ENCODE results near the gene MMAA.
"Not testable (repeated sequence)": the region's sequence is repeated elsewhere in the genome, so short reads cannot be mapped to it uniquely, and the experiment has no call there.

The MMAA gene

GRCh38 chr4:145618210-145618931, 814 bp upstream of the MMAA start:
- no peaks in the 10 kb centered on the region for H3K27me3 Mint-ChIP-seq
- peaks cover 24% of the 10 kb centered on the region for H3K4me1 Mint-ChIP-seq (ENCODE audit: low read depth)
- no peaks in the 10 kb centered on the region for H3K9me3 Mint-ChIP-seq
- peak overlapping the region; percentile 97 for H3K4me3 Mint-ChIP-seq
- peaks cover 20% of the 10 kb centered on the region for H3K36me3 Mint-ChIP-seq (ENCODE audit: low read depth)
- intact Hi-C loops (cut with micrococcal nuclease): loop anchor here (2.0 kb wide), 3 partner anchors 114 to 520 kb away; partner anchors contain the start of genes ABCE1 and ANAPC10
- peak overlapping the region; percentile 99 for H3K27ac Mint-ChIP-seq

- H3K36me3 Mint-ChIP-seq (ENCODE audit: low read depth): peaks cover 20% of the 10 kb centered on the region
- peaks cover 23% of the 10 kb centered on the region for H3K4me1 Mint-ChIP-seq (ENCODE audit: low read depth)
- intact Hi-C loops (cut with micrococcal nuclease): loop anchor here (2.0 kb wide), 3 partner anchors 113 to 521 kb away; partner anchors contain the start of genes ABCE1 and ANAPC10
- H3K4me3 Mint-ChIP-seq: peak overlapping the region; percentile 97
- no peaks in the 10 kb centered on the region for H3K9me3 Mint-ChIP-seq
- no peaks in the 10 kb centered on the region for H3K27me3 Mint-ChIP-seq
- H3K27ac Mint-ChIP-seq: peak overlapping the region; percentile 99
Observed at GRCh38 chr4:145619639-145619996, 433 bp downstream of the MMAA start.

- H3K4me3 Mint-ChIP-seq, H3K9me3 Mint-ChIP-seq, H3K27me3 Mint-ChIP-seq, H3K27ac Mint-ChIP-seq: not testable (repeated sequence)
- Mint-ChIP-seq H3K4me1 (ENCODE audit: low read depth) (peaks cover 19% of the 10 kb centered on the region), H3K36me3 (ENCODE audit: low read depth) (peaks cover 25% of the 10 kb centered on the region)
- intact Hi-C loops (cut with micrococcal nuclease): loop anchor here (5.0 to 10.0 kb wide), 2 partner anchors 563 to 900 kb away; partner anchors contain the start of gene SLC10A7
Observed at GRCh38 chr4:145622067-145622466, 2.9 kb downstream of the MMAA start.

- Mint-ChIP-seq H3K4me3 (no peak overlapping the region), H3K27me3 (no peaks in the 10 kb centered on the region), H3K9me3 (no peaks in the 10 kb centered on the region), H3K27ac (peak overlapping the region; percentile 27), H3K36me3 (ENCODE audit: low read depth) (peaks cover 21% of the 10 kb centered on the region), H3K4me1 (ENCODE audit: low read depth) (peaks cover 19% of the 10 kb centered on the region)
- intact Hi-C loops (cut with micrococcal nuclease): loop anchor here (5.0 to 10.0 kb wide), 2 partner anchors 561 to 898 kb away; partner anchors contain the start of gene SLC10A7
Observed at GRCh38 chr4:145623831-145624230, 4.6 kb downstream of the MMAA start.

- no peaks in the 10 kb centered on the region for H3K27me3 Mint-ChIP-seq
- H3K27ac Mint-ChIP-seq: no peak overlapping the region
- peaks cover 20% of the 10 kb centered on the region for H3K36me3 Mint-ChIP-seq (ENCODE audit: low read depth)
- no peaks in the 10 kb centered on the region for H3K9me3 Mint-ChIP-seq
- peaks cover 12% of the 10 kb centered on the region for H3K4me1 Mint-ChIP-seq (ENCODE audit: low read depth)
- intact Hi-C loops (cut with micrococcal nuclease): loop anchor here (10.0 kb wide), 1 partner anchor 559 kb away; no protein-coding TSS in a partner anchor
- H3K4me3 Mint-ChIP-seq: no peak overlapping the region
Observed at GRCh38 chr4:145625677-145626622, 6.8 kb downstream of the MMAA start.

- H3K4me3 Mint-ChIP-seq: no peak overlapping the region
- H3K27me3 Mint-ChIP-seq: no peaks in the 10 kb centered on the region
- intact Hi-C loops (cut with micrococcal nuclease): loop anchor here (10.0 kb wide), 1 partner anchor 558 kb away; no protein-coding TSS in a partner anchor
- H3K36me3 Mint-ChIP-seq (ENCODE audit: low read depth): peaks cover 20% of the 10 kb centered on the region
- peaks cover 12% of the 10 kb centered on the region for H3K4me1 Mint-ChIP-seq (ENCODE audit: low read depth)
- H3K9me3 Mint-ChIP-seq: no peaks in the 10 kb centered on the region
- H3K27ac Mint-ChIP-seq: no peak overlapping the region
Observed at GRCh38 chr4:145626623-145626982, 7.4 kb downstream of the MMAA start.

GRCh38 chr4:145635117-145635516, 15.9 kb downstream of the MMAA start:
- Mint-ChIP-seq H3K27ac (peak overlapping the region; percentile 53), H3K9me3 (no peaks in the 10 kb centered on the region), H3K4me3 (no peak overlapping the region), H3K36me3 (ENCODE audit: low read depth) (peaks cover 23% of the 10 kb centered on the region), H3K27me3 (no peaks in the 10 kb centered on the region), H3K4me1 (ENCODE audit: low read depth) (peaks cover 19% of the 10 kb centered on the region)
- intact Hi-C loops (cut with micrococcal nuclease): no loop called here

- intact Hi-C loops (cut with micrococcal nuclease): no loop called here
- peaks cover 28% of the 10 kb centered on the region for H3K36me3 Mint-ChIP-seq (ENCODE audit: low read depth)
- H3K4me1 Mint-ChIP-seq (ENCODE audit: low read depth): peaks cover 19% of the 10 kb centered on the region
- H3K4me3 Mint-ChIP-seq: no peak overlapping the region
- peak overlapping the region; percentile 53 for H3K27ac Mint-ChIP-seq
- no peaks in the 10 kb centered on the region for H3K27me3 Mint-ChIP-seq
- no peaks in the 10 kb centered on the region for H3K9me3 Mint-ChIP-seq
Observed at GRCh38 chr4:145635630-145636029, 16.4 kb downstream of the MMAA start.

GRCh38 chr4:145639186-145639698, 20.1 kb downstream of the MMAA start:
- no peaks in the 10 kb centered on the region for H3K27me3 Mint-ChIP-seq
- no peaks in the 10 kb centered on the region for H3K9me3 Mint-ChIP-seq
- H3K36me3 Mint-ChIP-seq (ENCODE audit: low read depth): peaks cover 37% of the 10 kb centered on the region
- H3K4me3 Mint-ChIP-seq: no peak overlapping the region
- H3K27ac Mint-ChIP-seq: no peak overlapping the region
- intact Hi-C loops (cut with micrococcal nuclease): no loop called here
- H3K4me1 Mint-ChIP-seq (ENCODE audit: low read depth): peaks cover 11% of the 10 kb centered on the region

- H3K27me3 Mint-ChIP-seq; H3K9me3 Mint-ChIP-seq; H3K4me1 Mint-ChIP-seq (ENCODE audit: low read depth); intact Hi-C loops (cut with micrococcal nuclease); H3K27ac Mint-ChIP-seq; H3K4me3 Mint-ChIP-seq: not testable (repeated sequence)
- H3K36me3 Mint-ChIP-seq (ENCODE audit: low read depth): peaks cover 38% of the 10 kb centered on the region
Observed at GRCh38 chr4:145640236-145640635, 21.1 kb downstream of the MMAA start.

GRCh38 chr4:145643295-145643694, 24.1 kb downstream of the MMAA start:
- H3K4me3 Mint-ChIP-seq: no peak overlapping the region
- H3K27ac Mint-ChIP-seq: no peak overlapping the region
- H3K36me3 Mint-ChIP-seq (ENCODE audit: low read depth): peaks cover 65% of the 10 kb centered on the region
- H3K4me1 Mint-ChIP-seq (ENCODE audit: low read depth): no peaks in the 10 kb centered on the region
- no peaks in the 10 kb centered on the region for H3K27me3 Mint-ChIP-seq
- intact Hi-C loops (cut with micrococcal nuclease): no loop called here
- H3K9me3 Mint-ChIP-seq: no peaks in the 10 kb centered on the region

GRCh38 chr4:145644699-145645098, 25.5 kb downstream of the MMAA start:
- Mint-ChIP-seq H3K4me3 (no peak overlapping the region), H3K27me3 (no peaks in the 10 kb centered on the region), H3K36me3 (ENCODE audit: low read depth) (peaks cover 59% of the 10 kb centered on the region), H3K9me3 (no peaks in the 10 kb centered on the region), H3K27ac (no peak overlapping the region), H3K4me1 (ENCODE audit: low read depth) (no peaks in the 10 kb centered on the region)
- intact Hi-C loops (cut with micrococcal nuclease): no loop called here

GRCh38 chr4:145656156-145656555, 37.0 kb downstream of the MMAA start:
- Mint-ChIP-seq H3K27ac (no peak overlapping the region), H3K27me3 (no peaks in the 10 kb centered on the region), H3K4me3 (no peak overlapping the region), H3K36me3 (ENCODE audit: low read depth) (peaks cover 66% of the 10 kb centered on the region), H3K4me1 (ENCODE audit: low read depth) (no peaks in the 10 kb centered on the region), H3K9me3 (peaks cover 8% of the 10 kb centered on the region)
- intact Hi-C loops (cut with micrococcal nuclease): no loop called here

GRCh38 chr4:145660064-145660463, 40.9 kb downstream of the MMAA start:
- peaks cover 56% of the 10 kb centered on the region for H3K36me3 Mint-ChIP-seq (ENCODE audit: low read depth)
- intact Hi-C loops (cut with micrococcal nuclease): no loop called here

More at GRCh38 chr4:145660064-145660463, 40.9 kb downstream of the MMAA start:
- H3K4me3 Mint-ChIP-seq: no peak overlapping the region
- no peaks in the 10 kb centered on the region for H3K27me3 Mint-ChIP-seq
- H3K27ac Mint-ChIP-seq: no peak overlapping the region
- H3K4me1 Mint-ChIP-seq (ENCODE audit: low read depth): no peaks in the 10 kb centered on the region
- peaks cover 20% of the 10 kb centered on the region for H3K9me3 Mint-ChIP-seq
